HUES48 (cell line): ENCODE results near the gene PRKG1.
A peak's percentile ranks its signal among the peaks of the same experiment; 100 is the strongest.
"Not testable (repeated sequence)": the region's sequence is repeated elsewhere in the genome, so short reads cannot be mapped to it uniquely, and the experiment has no call there.

Experiments used
- H3K27ac ChIP-seq: one replicate; pipeline ENCODE4 v1.7.0; 2013; ENCODE audit warnings: low read depth, low read length, inconsistent platforms
- H3K27me3 ChIP-seq: 2 replicates; pipeline ENCODE4 v1.6.1; 2013; ENCODE audit warnings: mild to moderate bottlenecking, low read length; ENCODE audit not compliant: control insufficient read depth, insufficient read depth
- H3K36me3 ChIP-seq: 2 replicates; pipeline ENCODE4 v1.6.1; 2013; ENCODE audit warnings: low read length; ENCODE audit not compliant: control insufficient read depth, insufficient read depth
- H3K4me1 ChIP-seq: 2 replicates; pipeline ENCODE4 v1.6.1; 2013; ENCODE audit warnings: mild to moderate bottlenecking, low read length; ENCODE audit not compliant: control insufficient read depth, insufficient read depth
- H3K4me3 ChIP-seq: 2 replicates; pipeline ENCODE4 v1.5.1; 2013; ENCODE audit warnings: mild to moderate bottlenecking, low read depth, low read length
- H3K9ac ChIP-seq: 2 replicates; pipeline ENCODE4 v1.6.1; 2013; ENCODE audit warnings: mild to moderate bottlenecking, low read depth, low read length, moderate library complexity
- H3K9me3 ChIP-seq: 2 replicates; pipeline ENCODE4 v1.6.1; 2013; ENCODE audit warnings: low read length; ENCODE audit not compliant: control insufficient read depth, insufficient read depth

PRKG1 gene

DNA sequence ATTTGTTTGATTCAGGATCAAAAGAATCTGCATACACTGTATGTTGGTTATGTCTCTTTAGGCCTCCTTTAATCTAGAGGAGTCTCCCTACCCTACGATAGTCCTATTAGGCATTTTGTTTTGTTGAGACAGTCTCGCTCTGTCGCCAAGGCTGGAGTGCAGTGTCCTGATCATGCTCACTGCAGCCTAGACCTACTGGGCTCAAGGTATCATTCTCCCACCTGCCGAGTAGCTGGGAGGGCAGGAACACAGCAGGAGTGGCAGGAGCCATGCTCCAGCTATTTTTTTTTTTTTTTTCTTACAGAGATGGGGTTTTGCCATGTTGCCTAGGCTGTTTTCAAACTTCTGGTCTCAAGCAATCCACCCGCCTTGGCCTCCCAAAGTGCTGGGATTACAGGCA, 1116.8 kb downstream of the PRKG1 start:
- no peaks in the 10 kb centered on the region for H3K9me3 ChIP-seq
- no peak overlapping the region for H3K27ac ChIP-seq
- no peaks in the 10 kb centered on the region for H3K36me3 ChIP-seq
- no peak overlapping the region for H3K4me3 ChIP-seq
- no peaks in the 10 kb centered on the region for H3K27me3 ChIP-seq
- H3K4me1 ChIP-seq = peaks cover 23% of the 10 kb centered on the region
- no peak overlapping the region for H3K9ac ChIP-seq

DNA sequence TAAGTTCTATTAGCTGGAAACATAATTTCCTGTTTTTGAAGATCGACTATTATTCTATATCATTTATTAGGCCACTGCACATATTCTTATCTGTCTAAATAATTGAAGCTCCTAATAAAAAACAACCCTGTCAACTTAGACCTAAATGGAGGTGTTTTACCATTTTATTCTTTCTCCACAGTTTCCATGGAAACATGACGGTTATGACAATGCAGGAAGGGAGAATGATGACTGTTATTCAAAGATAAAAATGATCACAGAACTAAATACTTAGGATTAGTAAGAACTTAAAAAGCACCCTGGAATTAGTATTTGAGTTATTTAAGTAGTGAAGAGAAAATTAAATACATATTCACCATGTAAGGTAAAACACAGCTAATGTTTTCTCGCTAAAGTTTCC, 1119.9 kb downstream of the PRKG1 start:
- Histone ChIP-seq H3K27ac (no peak overlapping the region), H3K27me3 (no peaks in the 10 kb centered on the region), H3K4me3 (no peak overlapping the region), H3K36me3 (no peaks in the 10 kb centered on the region), H3K9me3 (no peaks in the 10 kb centered on the region), H3K4me1 (peaks cover 12% of the 10 kb centered on the region; the same call in 1 of the 2 replicates), H3K9ac (no peak overlapping the region)

DNA sequence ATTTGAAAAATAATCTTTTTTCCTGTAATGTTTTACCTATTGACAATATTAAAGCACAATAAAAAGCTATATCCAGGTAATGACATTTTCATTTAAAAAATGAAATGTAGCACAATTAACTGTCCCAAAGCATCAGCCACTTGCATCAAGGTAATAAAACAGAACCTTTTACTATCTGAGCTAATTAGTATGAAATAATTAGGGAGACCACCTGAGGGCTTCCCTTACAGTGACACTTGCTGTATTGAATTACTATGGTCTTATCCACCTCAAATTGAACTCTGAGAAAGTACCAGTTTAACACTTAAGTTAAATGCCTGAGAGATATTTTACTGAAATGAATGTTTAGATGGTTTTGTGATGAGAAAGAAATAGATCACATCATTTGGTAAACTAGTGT, 1120.4 kb downstream of the PRKG1 start:
- H3K9me3 ChIP-seq = no peaks in the 10 kb centered on the region
- H3K9ac ChIP-seq = no peak overlapping the region
- no peaks in the 10 kb centered on the region for H3K27me3 ChIP-seq
- no peak overlapping the region for H3K27ac ChIP-seq
- no peak overlapping the region for H3K4me3 ChIP-seq
- H3K4me1 ChIP-seq = peaks cover 9% of the 10 kb centered on the region; the same call in 1 of the 2 replicates
- no peaks in the 10 kb centered on the region for H3K36me3 ChIP-seq

DNA sequence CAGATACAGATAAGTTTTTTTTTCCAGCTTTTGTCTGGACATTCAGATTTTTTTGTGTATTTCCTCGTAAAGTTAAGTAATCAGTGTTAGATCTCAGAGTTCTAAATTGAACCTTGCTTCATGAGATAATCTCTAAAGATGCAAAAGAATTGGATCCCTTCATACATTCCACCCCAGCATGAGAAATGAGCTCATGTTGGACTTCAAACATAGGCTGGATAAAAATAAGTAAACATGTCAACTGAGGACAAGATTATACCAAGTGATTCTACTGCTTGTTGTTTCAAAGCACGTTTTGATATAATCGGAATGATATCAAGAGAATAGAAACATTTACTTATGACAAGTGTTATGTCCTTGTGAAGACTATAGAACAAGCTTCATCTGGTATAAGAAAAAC, 1122.8 kb downstream of the PRKG1 start:
- H3K27ac ChIP-seq = no peak overlapping the region
- peaks cover 5% of the 10 kb centered on the region; the same call in 1 of the 2 replicates for H3K4me1 ChIP-seq
- H3K27me3 ChIP-seq = no peaks in the 10 kb centered on the region
- H3K9ac ChIP-seq = no peak overlapping the region
- H3K9me3 ChIP-seq = no peaks in the 10 kb centered on the region
- no peak overlapping the region for H3K4me3 ChIP-seq
- no peaks in the 10 kb centered on the region for H3K36me3 ChIP-seq

DNA sequence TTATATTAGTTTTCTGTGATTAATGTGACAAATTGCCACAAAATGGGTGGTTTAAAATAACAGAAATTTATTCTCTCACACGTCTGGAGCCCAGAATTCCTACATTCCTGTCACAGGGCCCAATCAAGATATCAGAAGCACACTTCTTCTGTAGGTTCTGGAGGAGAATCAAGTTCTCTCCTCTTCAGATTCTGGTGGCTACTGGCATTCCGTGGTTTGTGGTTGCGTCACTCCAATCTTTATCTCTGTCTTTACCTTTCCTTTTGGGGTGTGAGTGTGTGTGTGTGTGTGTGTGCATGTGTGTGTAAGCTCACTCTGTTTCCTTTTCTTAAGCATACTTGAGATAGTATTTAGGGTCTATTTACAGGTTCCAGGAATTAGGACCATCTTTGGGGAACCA, 1124.3 kb downstream of the PRKG1 start:
- no peak overlapping the region for H3K27ac ChIP-seq
- H3K4me1 ChIP-seq = peaks cover 5% of the 10 kb centered on the region; the same call in 1 of the 2 replicates
- H3K9me3 ChIP-seq = no peaks in the 10 kb centered on the region
- no peak overlapping the region for H3K9ac ChIP-seq
- H3K36me3 ChIP-seq = no peaks in the 10 kb centered on the region
- H3K4me3 ChIP-seq = no peak overlapping the region
- H3K27me3 ChIP-seq = no peaks in the 10 kb centered on the region

DNA sequence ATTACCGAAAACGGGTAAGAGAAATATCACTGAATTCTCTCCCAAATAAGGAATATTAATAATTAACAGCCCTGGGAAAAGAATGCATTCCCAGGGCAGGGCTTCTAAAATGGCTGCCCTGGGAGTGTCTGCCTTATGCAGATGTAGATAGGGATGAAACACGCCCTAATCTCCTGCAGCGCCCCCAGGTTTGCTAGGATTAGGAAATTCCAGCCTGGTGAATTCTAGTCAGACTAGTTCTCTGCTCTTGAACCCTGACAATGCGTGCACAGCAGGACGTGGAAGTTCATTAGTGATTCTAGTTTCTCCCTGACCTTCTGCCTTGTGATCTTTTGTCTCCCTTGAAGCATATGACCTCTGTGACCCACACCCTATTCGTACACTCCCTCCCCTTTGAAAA, 1130.6 kb downstream of the PRKG1 start:
- H3K9ac ChIP-seq, H3K4me3 ChIP-seq, H3K36me3 ChIP-seq, H3K9me3 ChIP-seq, H3K27me3 ChIP-seq: not testable (repeated sequence)
- Histone ChIP-seq H3K27ac (peak overlapping the region; percentile 72), H3K4me1 (peaks cover 14% of the 10 kb centered on the region; the same call in 1 of the 2 replicates)

DNA sequence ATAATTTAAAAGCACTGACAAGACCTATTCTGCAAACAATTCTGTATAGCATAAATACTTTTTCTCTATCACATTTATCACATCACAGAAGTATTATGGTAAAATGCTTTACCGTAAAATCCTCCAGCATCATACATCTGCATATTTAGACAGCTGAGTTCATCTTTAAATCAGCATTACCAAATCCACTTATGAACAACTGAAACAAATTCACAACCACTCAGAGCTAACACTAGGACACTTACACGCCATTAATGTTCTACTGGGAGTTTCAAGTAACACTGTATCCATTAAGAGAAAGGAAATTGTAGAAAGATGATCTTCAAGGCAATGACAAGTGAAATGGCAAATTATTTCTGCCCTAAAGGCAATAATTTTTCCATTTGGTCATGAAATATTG, 1134.1 kb downstream of the PRKG1 start:
- Histone ChIP-seq H3K27ac (no peak overlapping the region), H3K4me1 (peaks cover 36% of the 10 kb centered on the region), H3K9ac (no peak overlapping the region), H3K27me3 (no peaks in the 10 kb centered on the region), H3K36me3 (no peaks in the 10 kb centered on the region), H3K9me3 (0 out of 2 replicates have a peak, but pooled peaks cover 2% of the 10 kb centered on the region), H3K4me3 (no peak overlapping the region)

DNA sequence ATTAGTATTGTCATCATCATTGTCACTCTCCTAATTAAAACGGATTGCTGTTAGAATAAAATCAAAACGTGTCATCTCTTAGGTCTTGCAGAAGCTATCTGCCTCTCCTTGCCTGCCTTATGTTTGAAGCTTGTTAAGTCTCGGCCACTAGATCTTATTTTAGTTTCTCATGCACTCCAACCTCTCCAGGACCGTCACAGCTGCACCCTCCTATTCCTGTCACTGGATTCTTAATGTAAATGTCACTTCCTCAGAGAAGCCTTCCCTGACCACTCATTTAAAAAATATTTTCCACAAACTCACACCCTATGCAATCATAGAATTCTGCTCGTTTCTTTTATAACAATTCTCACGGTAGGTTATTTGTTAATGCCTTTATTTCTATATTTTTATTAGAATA, 1135.9 kb downstream of the PRKG1 start:
- no peaks in the 10 kb centered on the region for H3K9me3 ChIP-seq
- H3K4me1 ChIP-seq = peaks cover 48% of the 10 kb centered on the region
- no peak overlapping the region for H3K4me3 ChIP-seq
- no peaks in the 10 kb centered on the region for H3K36me3 ChIP-seq
- no peak overlapping the region for H3K9ac ChIP-seq
- H3K27ac ChIP-seq = no peak overlapping the region
- no peaks in the 10 kb centered on the region for H3K27me3 ChIP-seq

DNA sequence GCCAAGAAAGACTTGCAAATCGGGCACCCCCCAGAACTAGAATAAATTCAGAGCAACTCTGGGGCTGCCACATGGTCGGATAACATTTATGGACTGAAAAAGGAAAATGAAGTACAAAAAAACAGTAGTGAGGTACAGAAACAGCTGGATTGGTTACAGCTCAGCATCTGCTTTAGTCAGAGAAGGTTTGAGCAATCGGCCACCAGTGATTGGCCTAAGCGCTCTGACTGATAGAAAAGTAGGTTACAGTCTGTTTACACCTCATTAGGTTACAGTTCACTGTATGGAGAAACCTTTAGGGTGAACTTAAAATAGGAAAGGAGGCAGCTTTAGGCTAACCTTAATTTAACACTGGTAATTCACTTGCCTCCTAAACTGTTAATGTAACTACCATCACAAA, 1137.8 kb downstream of the PRKG1 start:
- H3K27ac ChIP-seq = no peak overlapping the region
- no peaks in the 10 kb centered on the region for H3K9me3 ChIP-seq
- no peaks in the 10 kb centered on the region for H3K27me3 ChIP-seq
- peaks cover 49% of the 10 kb centered on the region for H3K4me1 ChIP-seq
- H3K36me3 ChIP-seq = no peaks in the 10 kb centered on the region
- no peak overlapping the region for H3K9ac ChIP-seq
- H3K4me3 ChIP-seq = no peak overlapping the region

DNA sequence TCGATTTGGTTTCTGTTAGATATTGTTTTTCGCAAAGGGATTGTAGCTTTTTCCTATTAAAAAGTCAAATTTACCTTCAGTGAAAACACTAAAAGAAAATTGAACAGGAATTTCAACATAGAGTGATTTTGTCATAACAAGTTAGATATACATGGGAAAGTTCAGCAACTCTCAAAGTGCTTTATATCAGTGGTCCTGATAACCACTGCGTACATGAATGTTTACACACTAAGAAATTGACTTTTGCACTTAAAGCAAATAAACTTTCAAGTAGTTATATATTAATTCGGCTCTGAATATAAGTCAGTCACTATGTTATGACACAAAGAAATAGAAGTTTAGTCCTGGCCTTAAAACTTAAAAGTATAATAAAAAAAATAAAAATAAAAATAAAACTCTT, 1138.5 kb downstream of the PRKG1 start:
- no peak overlapping the region for H3K9ac ChIP-seq
- H3K4me1 ChIP-seq = peaks cover 54% of the 10 kb centered on the region
- no peaks in the 10 kb centered on the region for H3K9me3 ChIP-seq
- peak overlapping the region; percentile 82 for H3K27ac ChIP-seq
- no peak overlapping the region for H3K4me3 ChIP-seq
- H3K36me3 ChIP-seq = no peaks in the 10 kb centered on the region
- no peaks in the 10 kb centered on the region for H3K27me3 ChIP-seq

DNA sequence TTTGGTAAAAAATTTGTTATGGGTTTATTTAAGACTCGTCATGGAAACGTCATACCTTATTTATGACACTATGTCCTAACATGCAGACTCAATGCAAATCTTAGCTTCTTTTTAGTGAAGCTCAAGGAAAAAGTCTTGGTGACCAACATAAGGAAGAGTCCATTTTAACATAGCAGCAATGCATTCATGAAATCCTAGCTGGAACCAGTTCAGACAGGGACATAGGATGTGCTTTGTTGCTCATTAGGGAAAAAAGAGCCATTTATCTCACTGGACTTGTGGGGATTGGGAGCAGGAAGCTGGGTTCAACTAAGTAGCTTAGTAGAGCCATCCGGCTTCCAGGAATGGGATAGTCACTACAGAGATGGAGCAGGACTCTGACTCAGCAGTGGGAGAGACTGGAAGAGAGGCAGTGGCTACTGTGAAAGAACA, 1139.0 kb downstream of the PRKG1 start:
- no peak overlapping the region for H3K9ac ChIP-seq
- H3K9me3 ChIP-seq = no peaks in the 10 kb centered on the region
- H3K4me3 ChIP-seq = no peak overlapping the region
- no peaks in the 10 kb centered on the region for H3K36me3 ChIP-seq
- H3K27ac ChIP-seq = peak overlapping the region; percentile 82
- peaks cover 51% of the 10 kb centered on the region for H3K4me1 ChIP-seq
- no peaks in the 10 kb centered on the region for H3K27me3 ChIP-seq
